Measurements from ENCODE around the gene SH3YL1. TPM values are rescaled to one million over a fixed set of nuclear protein-coding genes. Genes with fewer than 3 reads are reported as not detected.

Gene SH3YL1
- total RNA-seq, 3 donors from 2014 or later (not counting 1 experiment from before 2014, with no cell fraction given): 28.3 to 42.2 (median 32.3) TPM

DNA sequence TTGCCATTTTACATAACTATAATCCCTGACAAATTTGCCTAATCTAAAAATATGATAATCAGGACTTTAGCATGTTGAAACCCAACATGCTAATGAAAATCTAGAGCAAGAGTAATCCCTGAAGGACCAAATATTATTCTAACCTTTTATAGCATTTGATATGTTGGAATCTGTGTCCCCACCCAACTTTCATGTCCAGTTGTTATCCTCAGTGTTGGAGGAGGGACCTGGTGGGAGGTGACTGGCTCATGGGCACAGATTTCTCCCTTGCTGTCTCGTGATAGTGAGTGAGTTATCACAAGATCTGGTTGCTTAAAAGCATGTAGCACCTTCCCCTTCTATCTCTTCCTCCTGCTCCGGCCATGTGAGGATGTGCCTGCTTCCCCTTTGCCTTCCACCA is 59.8 kb downstream of the SH3YL1 start:
- 44% methylated on average over 2 of the region's 2 CpGs for WGBS (ENCODE audit: insufficient coverage)
- intact Hi-C loops (cut with micrococcal nuclease): no loop called here
- ATAC-seq: no peak
- Histone ChIP-seq H3K9me3 (ENCODE audit: control insufficient read depth, insufficient read depth, low read length) (peaks cover 4% of the 10 kb centered on the region), H3K4me1 (ENCODE audit: control insufficient read depth, insufficient read depth, low read length) (peaks cover 18% of the 10 kb centered on the region), H3K27me3 (ENCODE audit: control insufficient read depth, insufficient read depth, low read length) (no peaks in the 10 kb centered on the region), H3K36me3 (ENCODE audit: control insufficient read depth, insufficient read depth, low read length) (no peaks in the 10 kb centered on the region), H3K27ac (ENCODE audit: low read length) (no peak overlapping the region), H3K4me3 (ENCODE audit: low read length) (no peak overlapping the region)
- Mint-ChIP-seq H3K27me3 (ENCODE audit: low read depth in 2 of 2) (peaks cover 0 to 6% of the 10 kb centered on the region in 2 donors), H3K36me3 (no peaks in the 10 kb centered on the region), H3K9me3 (no peaks in the 10 kb centered on the region), H3K4me1 (peaks cover 27 to 34% of the 10 kb centered on the region in 2 donors), H3K4me3 (no peak overlapping the region), H3K27ac (no peak overlapping the region)
- no peak for TF ChIP-seq CTCF (IDR thresholded peaks at IDR 0.05)
- DNase-seq: no peak

- H3K9me3 Mint-ChIP-seq: no peaks in the 10 kb centered on the region
Observed at GRCh38 chr2:203401-203800, 60.4 kb downstream of the SH3YL1 start.

DNA sequence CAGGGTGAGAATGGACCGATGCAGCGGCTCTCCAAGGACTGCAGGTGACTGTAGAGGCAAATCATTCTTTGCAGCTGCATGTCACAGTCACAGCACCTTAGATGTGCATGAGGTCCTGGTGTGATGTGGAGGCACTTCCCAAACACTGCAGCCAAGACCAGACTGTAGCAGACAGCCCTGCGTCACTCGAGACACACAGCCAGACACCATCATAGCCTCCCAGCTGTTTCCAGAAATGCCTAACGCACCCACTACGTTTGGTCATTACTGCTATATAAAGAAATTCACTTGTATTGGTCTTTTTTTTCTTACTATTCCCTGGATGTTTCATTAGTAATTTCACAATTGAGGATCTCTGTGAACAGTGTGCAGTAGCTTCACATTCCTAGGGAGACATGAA is 60.9 kb downstream of the SH3YL1 start:
- H3K27ac Mint-ChIP-seq: peak overlapping the region in 1 of 2 donors; percentile 33

More at GRCh38 chr2:203401-203800, 60.4 kb downstream of the SH3YL1 start:
- no peaks in the 10 kb centered on the region for H3K27me3 ChIP-seq (ENCODE audit: control insufficient read depth, insufficient read depth, low read length)
- Mint-ChIP-seq H3K4me3 (no peak overlapping the region), H3K36me3 (no peaks in the 10 kb centered on the region), H3K4me1 (peaks cover 22 to 29% of the 10 kb centered on the region in 2 donors), H3K27me3 (ENCODE audit: low read depth in 2 of 2) (peaks cover 0 to 6% of the 10 kb centered on the region in 2 donors), H3K27ac (peak overlapping the region in 1 of 2 donors; percentile 33)
- H3K9me3 ChIP-seq (ENCODE audit: control insufficient read depth, insufficient read depth, low read length): peaks cover 4% of the 10 kb centered on the region
- peaks cover 19% of the 10 kb centered on the region for H3K4me1 ChIP-seq (ENCODE audit: control insufficient read depth, insufficient read depth, low read length)
- no peak overlapping the region for H3K4me3 ChIP-seq (ENCODE audit: low read length)
- no peaks in the 10 kb centered on the region for H3K36me3 ChIP-seq (ENCODE audit: control insufficient read depth, insufficient read depth, low read length)
- 90% methylated on average over 8 of the region's 8 CpGs for WGBS (ENCODE audit: insufficient coverage)
- no peak for TF ChIP-seq CTCF (IDR thresholded peaks at IDR 0.05)
- DNase-seq (no peak), ATAC-seq (no peak)
- intact Hi-C loops (cut with micrococcal nuclease): no loop called here
- H3K27ac ChIP-seq (ENCODE audit: low read length): no peak overlapping the region

More for the DNA sequence above, 60.9 kb downstream of the SH3YL1 start:
- H3K27me3 Mint-ChIP-seq (ENCODE audit: low read depth in 2 of 2): peaks cover 0 to 6% of the 10 kb centered on the region in 2 donors
- ATAC-seq (no peak), DNase-seq (no peak)
- TF ChIP-seq CTCF (IDR thresholded peaks at IDR 0.05): no peak
- peaks cover 4% of the 10 kb centered on the region for H3K9me3 ChIP-seq (ENCODE audit: control insufficient read depth, insufficient read depth, low read length)
- intact Hi-C loops (cut with micrococcal nuclease): no loop called here
- WGBS (ENCODE audit: insufficient coverage): 98% methylated on average over 4 of the region's 6 CpGs
- H3K36me3 Mint-ChIP-seq: no peaks in the 10 kb centered on the region
- H3K4me1 Mint-ChIP-seq: peaks cover 18 to 24% of the 10 kb centered on the region in 2 donors
- H3K27ac ChIP-seq (ENCODE audit: low read length): no peak overlapping the region
- no peaks in the 10 kb centered on the region for H3K36me3 ChIP-seq (ENCODE audit: control insufficient read depth, insufficient read depth, low read length)
- H3K9me3 Mint-ChIP-seq: no peaks in the 10 kb centered on the region
- H3K4me1 ChIP-seq (ENCODE audit: control insufficient read depth, insufficient read depth, low read length): peaks cover 17% of the 10 kb centered on the region
- H3K4me3 ChIP-seq (ENCODE audit: low read length): no peak overlapping the region
- H3K27me3 ChIP-seq (ENCODE audit: control insufficient read depth, insufficient read depth, low read length): no peaks in the 10 kb centered on the region
- H3K4me3 Mint-ChIP-seq: no peak overlapping the region
